HL-60 (cell line): Measurements from ENCODE around the gene SP8.

Experiments used
- POLR2AphosphoS5 ChIP-seq: IDR thresholded peaks from 2 replicates; pipeline ENCODE4 v1.6.1; 2012; ENCODE audit warnings: low read depth
- TF ChIP-seq, protein P1 (sequence below): IDR thresholded peaks from one replicate; pipeline ENCODE4 v1.5.1; 2011; ENCODE audit warnings: low read length, control low read depth, inconsistent platforms; ENCODE audit not compliant: insufficient read depth

DNA sequence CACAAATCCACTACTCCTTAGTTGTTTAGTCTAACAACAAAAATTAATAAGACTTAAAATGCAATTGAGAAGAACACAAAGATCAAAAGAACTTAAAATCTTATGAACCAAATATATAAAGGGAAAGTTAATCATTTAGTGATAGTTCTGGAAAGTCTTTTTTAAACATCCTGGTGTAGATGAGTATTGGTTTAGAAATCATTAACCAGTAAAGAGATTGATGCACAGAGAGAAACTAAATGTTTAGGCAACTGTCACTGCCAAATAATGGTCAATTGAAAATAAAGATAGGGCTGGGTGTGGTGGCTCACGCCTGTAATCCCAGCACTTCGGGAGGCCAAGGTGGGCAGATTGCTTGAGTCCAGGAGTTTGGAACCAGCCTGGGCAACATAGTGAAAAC is 44.9 kb downstream of the SP8 start:
- TF ChIP-seq, protein P1, sequence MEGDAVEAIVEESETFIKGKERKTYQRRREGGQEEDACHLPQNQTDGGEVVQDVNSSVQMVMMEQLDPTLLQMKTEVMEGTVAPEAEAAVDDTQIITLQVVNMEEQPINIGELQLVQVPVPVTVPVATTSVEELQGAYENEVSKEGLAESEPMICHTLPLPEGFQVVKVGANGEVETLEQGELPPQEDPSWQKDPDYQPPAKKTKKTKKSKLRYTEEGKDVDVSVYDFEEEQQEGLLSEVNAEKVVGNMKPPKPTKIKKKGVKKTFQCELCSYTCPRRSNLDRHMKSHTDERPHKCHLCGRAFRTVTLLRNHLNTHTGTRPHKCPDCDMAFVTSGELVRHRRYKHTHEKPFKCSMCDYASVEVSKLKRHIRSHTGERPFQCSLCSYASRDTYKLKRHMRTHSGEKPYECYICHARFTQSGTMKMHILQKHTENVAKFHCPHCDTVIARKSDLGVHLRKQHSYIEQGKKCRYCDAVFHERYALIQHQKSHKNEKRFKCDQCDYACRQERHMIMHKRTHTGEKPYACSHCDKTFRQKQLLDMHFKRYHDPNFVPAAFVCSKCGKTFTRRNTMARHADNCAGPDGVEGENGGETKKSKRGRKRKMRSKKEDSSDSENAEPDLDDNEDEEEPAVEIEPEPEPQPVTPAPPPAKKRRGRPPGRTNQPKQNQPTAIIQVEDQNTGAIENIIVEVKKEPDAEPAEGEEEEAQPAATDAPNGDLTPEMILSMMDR: no peak
- TF ChIP-seq POLR2AphosphoS5: no peak
